ENCODE data around the gene CSNK1D. TPM values are rescaled to one million over a fixed set of nuclear protein-coding genes. Genes with fewer than 3 reads are reported as not detected.

Gene CSNK1D
- total and polyA plus RNA-seq, 10 of the 15 experiments (the other 5 are each of a cell fraction or from before 2014, with no cell fraction given): 5.7 to 105 (median 58.1) TPM

DNA sequence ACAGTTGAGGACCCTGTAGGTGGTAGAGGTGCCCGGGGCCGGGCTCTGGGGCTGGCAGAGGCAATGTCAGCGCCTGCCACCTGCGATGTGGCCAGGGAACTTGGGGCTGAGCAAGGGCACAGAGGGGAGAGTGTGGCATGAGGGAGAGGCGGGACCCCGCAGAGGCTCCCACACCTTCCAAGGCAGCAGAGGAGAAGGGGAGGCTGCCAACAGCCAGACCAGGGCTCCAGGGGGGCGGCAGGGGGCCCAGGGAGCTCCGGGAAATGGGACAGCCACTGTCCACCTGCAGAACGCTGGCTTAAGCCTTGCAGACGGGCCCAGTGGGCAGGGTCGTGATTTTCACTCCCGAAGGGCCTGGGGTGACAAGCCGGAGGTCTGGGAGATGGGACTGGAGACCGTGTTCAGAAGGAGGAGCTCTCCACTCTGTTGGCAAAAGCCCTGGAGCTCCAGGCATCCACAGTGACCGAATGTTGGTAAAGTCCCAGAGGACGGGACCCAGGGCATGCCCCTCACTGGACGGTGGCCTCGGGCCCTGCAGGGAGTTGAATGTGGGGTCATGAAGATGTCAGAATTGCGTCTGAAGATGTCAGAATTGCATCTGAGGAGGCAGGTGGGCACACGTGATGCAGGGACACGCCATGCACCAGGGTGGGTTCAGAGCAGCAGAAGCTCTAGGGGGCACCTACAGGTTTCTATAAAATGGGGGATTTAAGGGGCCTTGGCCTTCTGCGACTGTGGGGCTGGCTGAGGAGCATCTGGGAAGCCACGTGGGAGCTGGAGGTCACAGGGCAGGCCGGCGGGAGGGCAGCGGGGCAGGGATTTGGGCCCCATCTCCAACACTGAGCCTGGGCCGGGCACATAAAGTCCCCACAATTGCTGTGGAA is 25.3 kb upstream of the CSNK1D start:
- ChIA-PET POLR2A (interaction anchor here (1.0 to 3.0 kb wide), 14 partner anchors 15 to 208 kb away, joined by 3 to 20 read pairs (median 4); partner anchors contain the start of genes CCDC57, CD7, CSNK1D and SLC16A3), RAD21 (ENCODE audit: unreplicated experiment) (interaction anchor here (0.7 to 7.9 kb wide), 12 partner anchors 11 to 193 kb away, joined by 3 to 77 read pairs (median 4); partner anchors contain the start of gene CSNK1D), CTCF (interaction anchor here (1.5 to 8.7 kb wide), 8 partner anchors 25 to 121 kb away, joined by 3 to 94 read pairs (median 10); no protein-coding TSS in a partner anchor), SMC1A (ENCODE audit: uncharacterized antibody, unreplicated experiment) (interaction anchor here (0.6 to 5.1 kb wide), 11 partner anchors 14 to 176 kb away, joined by 3 to 42 read pairs (median 9); partner anchors contain the start of gene SLC16A3)
- 0 out of 2 replicates have a peak overlapping the region, but pooled peaks have one; percentile 80 for H3K27ac ChIP-seq (ENCODE audit: control insufficient read depth, insufficient read depth)
- no peaks in the 10 kb centered on the region for H3K36me3 ChIP-seq (ENCODE audit: control insufficient read depth in 2 of 2, insufficient read depth in 2 of 2, low read length in 1 of 2)
- H3K9me3 ChIP-seq (replicated peaks; ENCODE audit: control insufficient read depth, insufficient read depth, low read length): no peaks in the 10 kb centered on the region
- BruUV-seq (replicated peaks): no TSS peak
- in situ Hi-C loops (cut with MboI) (no loop called here), intact Hi-C loops (cut with micrococcal nuclease; ENCODE audit: unreplicated experiment) (no loop called here)
- H3K79me2 ChIP-seq (ENCODE audit: control insufficient read depth, insufficient read depth, low read length): no peaks in the 10 kb centered on the region
- H3K27me3 ChIP-seq (replicated peaks in 1 of 2; ENCODE audit: control insufficient read depth in 2 of 2, insufficient read depth in 2 of 2, low read length in 1 of 2): no peaks in the 10 kb centered on the region
- H3K4me3 ChIP-seq: peak overlapping the region; percentile 79
- ATAC-seq (no peak), FAIRE-seq (no peak), DNase-seq (ENCODE audit: low read depth, low spot score) (no peak)
- peak overlapping the region; percentile 85 for H2AFZ ChIP-seq (ENCODE audit: control insufficient read depth, low read depth, low read length)
- peaks cover 43% of the 10 kb centered on the region for H3K4me1 ChIP-seq (ENCODE audit: control insufficient read depth, insufficient read depth, low read length)
- H3K4me2 ChIP-seq (ENCODE audit: control insufficient read depth, insufficient read depth): peak overlapping the region; percentile 91
- 63% methylated on average over 27 of the region's 27 CpGs for WGBS (ENCODE audit: insufficient coverage, insufficient replicate concordance, low lambda C conversion rate, missing lambda C conversion rate)
- peak overlapping the region; percentile 90 for H3K9ac ChIP-seq (ENCODE audit: control insufficient read depth, insufficient read depth, low read length)
- no peaks in the 10 kb centered on the region for H4K20me1 ChIP-seq (ENCODE audit: control insufficient read depth, insufficient read depth)
- TF ChIP-seq CBFB (IDR thresholded peaks at IDR 0.05; ENCODE audit: low read depth): no peak; the same call in 1 of the 2 replicates
- peak; percentile 2; the same call in 1 of the 2 replicates for TF ChIP-seq DPF2 (IDR thresholded peaks at IDR 0.05)
- TF ChIP-seq, protein P1, sequence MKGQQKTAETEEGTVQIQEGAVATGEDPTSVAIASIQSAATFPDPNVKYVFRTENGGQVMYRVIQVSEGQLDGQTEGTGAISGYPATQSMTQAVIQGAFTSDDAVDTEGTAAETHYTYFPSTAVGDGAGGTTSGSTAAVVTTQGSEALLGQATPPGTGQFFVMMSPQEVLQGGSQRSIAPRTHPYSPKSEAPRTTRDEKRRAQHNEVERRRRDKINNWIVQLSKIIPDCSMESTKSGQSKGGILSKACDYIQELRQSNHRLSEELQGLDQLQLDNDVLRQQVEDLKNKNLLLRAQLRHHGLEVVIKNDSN (IDR thresholded peaks at IDR 0.05; ENCODE audit: borderline replicate concordance, extremely low read length, insufficient read depth, low read depth, low read length): no peak
- TF ChIP-seq, protein P2, sequence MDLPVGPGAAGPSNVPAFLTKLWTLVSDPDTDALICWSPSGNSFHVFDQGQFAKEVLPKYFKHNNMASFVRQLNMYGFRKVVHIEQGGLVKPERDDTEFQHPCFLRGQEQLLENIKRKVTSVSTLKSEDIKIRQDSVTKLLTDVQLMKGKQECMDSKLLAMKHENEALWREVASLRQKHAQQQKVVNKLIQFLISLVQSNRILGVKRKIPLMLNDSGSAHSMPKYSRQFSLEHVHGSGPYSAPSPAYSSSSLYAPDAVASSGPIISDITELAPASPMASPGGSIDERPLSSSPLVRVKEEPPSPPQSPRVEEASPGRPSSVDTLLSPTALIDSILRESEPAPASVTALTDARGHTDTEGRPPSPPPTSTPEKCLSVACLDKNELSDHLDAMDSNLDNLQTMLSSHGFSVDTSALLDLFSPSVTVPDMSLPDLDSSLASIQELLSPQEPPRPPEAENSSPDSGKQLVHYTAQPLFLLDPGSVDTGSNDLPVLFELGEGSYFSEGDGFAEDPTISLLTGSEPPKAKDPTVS (IDR thresholded peaks at IDR 0.05; ENCODE audit: low read depth, low read length): no peak
- TF ChIP-seq ZBTB33 (IDR thresholded peaks at IDR 0.05): no peak
- TF ChIP-seq ZNF687 (IDR thresholded peaks at IDR 0.05): no peak
- TF ChIP-seq, protein P3, sequence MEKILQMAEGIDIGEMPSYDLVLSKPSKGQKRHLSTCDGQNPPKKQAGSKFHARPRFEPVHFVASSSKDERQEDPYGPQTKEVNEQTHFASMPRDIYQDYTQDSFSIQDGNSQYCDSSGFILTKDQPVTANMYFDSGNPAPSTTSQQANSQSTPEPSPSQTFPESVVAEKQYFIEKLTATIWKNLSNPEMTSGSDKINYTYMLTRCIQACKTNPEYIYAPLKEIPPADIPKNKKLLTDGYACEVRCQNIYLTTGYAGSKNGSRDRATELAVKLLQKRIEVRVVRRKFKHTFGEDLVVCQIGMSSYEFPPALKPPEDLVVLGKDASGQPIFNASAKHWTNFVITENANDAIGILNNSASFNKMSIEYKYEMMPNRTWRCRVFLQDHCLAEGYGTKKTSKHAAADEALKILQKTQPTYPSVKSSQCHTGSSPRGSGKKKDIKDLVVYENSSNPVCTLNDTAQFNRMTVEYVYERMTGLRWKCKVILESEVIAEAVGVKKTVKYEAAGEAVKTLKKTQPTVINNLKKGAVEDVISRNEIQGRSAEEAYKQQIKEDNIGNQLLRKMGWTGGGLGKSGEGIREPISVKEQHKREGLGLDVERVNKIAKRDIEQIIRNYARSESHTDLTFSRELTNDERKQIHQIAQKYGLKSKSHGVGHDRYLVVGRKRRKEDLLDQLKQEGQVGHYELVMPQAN (conservative IDR thresholded peaks at IDR 0.05): no peak
- no peak for TF ChIP-seq MEF2A (IDR thresholded peaks at IDR 0.05; ENCODE audit: insufficient read depth, low read depth, low read length)
- TF ChIP-seq TCF3 (IDR thresholded peaks at IDR 0.05; ENCODE audit: borderline replicate concordance, insufficient read depth, low read depth, low read length): no peak

Data from GM12878 (cell line).